Left lung (tissue), 10 donors: ENCODE measurements around the gene ANK3. TPM values are rescaled to one million over a fixed set of nuclear protein-coding genes. Genes with fewer than 3 reads are reported as not detected.

ENCODE experiments used
- ATAC-seq: fragments of 200-7000 bp; cut with Tn5 transposase; one replicate; pipeline ENCODE4 v1.9.1; 2020; ENCODE audit warnings: moderate library complexity
- DNase-seq, 4 donors: peaks; one replicate each; pipeline ENCODE4 v3.0.0-alpha.2; 2013 to 2020
- H3K27ac ChIP-seq, 2 donors: fragments of 200-600 bp; sonication (generic) in 1 of 2; one replicate each; pipeline versions ENCODE4 v1.5.0 to v1.8.0; 2020 to 2021
- H3K27me3 ChIP-seq, 2 donors: fragments of 200-600 bp; sonication (generic) in 1 of 2; one replicate each; pipeline versions ENCODE4 v1.5.0 to v1.8.0; 2020 to 2021
- H3K36me3 ChIP-seq, 2 donors: fragments of 200-600 bp; sonication (generic) in 1 of 2; one replicate each; pipeline versions ENCODE4 v1.5.0 to v1.8.0; 2020 to 2021
- H3K4me1 ChIP-seq, 2 donors: fragments of 200-600 bp; one replicate each; pipeline ENCODE4 v1.8.0; 2021
- H3K4me3 ChIP-seq, 2 donors: fragments of 200-600 bp; sonication (generic) in 1 of 2; one replicate each; pipeline versions ENCODE4 v1.5.0 to v1.8.0; 2020 to 2021; ENCODE audit warnings: mild to moderate bottlenecking in 1 of 2
- H3K9me3 ChIP-seq, 2 donors: fragments of 200-600 bp; sonication (generic) in 1 of 2; one replicate each; pipeline versions ENCODE4 v1.5.0 to v1.8.0; 2020 to 2021
- CTCF ChIP-seq, 2 donors: fragments of 200-600 bp; sonication (generic) in 1 of 2; IDR thresholded peaks; one replicate each; pipeline versions ENCODE4 v1.5.0 to v1.8.0; 2021; ENCODE audit warnings: antibody characterized with exemption in 2 of 2
- intact Hi-C, 2 donors: fragments of 100-400 bp; cut with DNase I; formaldehyde crosslinking; loops; one replicate each; pipeline versions ENCODE4 v1.11.2 to v1.14.2; 2022
- polyA plus RNA-seq, 6 donors: library from polyadenylated mRNA; unstranded; fragments of 120-200 nt; gene quantifications; one replicate each; pipeline ENCODE4 v1.2.1, GENCODE V29; 2013; ENCODE audit not compliant: insufficient read length in 6 of 6
- total RNA-seq, 2 donors: library from RNA; stranded (reverse); fragmentation: NEBNext Ultra II Directional; extraction: Animal tissue kit (Norgen Biotek cat#: 25700); gene quantifications; one replicate each; pipeline ENCODE4 v1.2.1, GENCODE V29; 2021
- donor health status: DM: no; HTN: yes; CAD: no.
- donor health status: DM: no; HTN: no; CAD: no.

The ANK3 gene
- total and polyA plus RNA-seq, 8 donors: 22.1 to 74.1 (median 35.1) TPM

GRCh38 chr10:60253484-60253883, 136.2 kb downstream of the ANK3 start:
- DNase-seq: no peak
- H3K27me3 ChIP-seq: no peaks in the 10 kb centered on the region
- H3K9me3 ChIP-seq: no peaks in the 10 kb centered on the region
- no peak overlapping the region for H3K27ac ChIP-seq
- no peaks in the 10 kb centered on the region for H3K4me1 ChIP-seq
- ATAC-seq: no peak
- H3K36me3 ChIP-seq: no peaks in the 10 kb centered on the region
- intact Hi-C loops: no loop called here
- H3K4me3 ChIP-seq: no peak overlapping the region
- TF ChIP-seq CTCF (IDR thresholded peaks at IDR 0.05): no peak

- Histone ChIP-seq H3K36me3 (no peaks in the 10 kb centered on the region), H3K9me3 (no peaks in the 10 kb centered on the region), H3K27ac (no peak overlapping the region), H3K4me3 (no peak overlapping the region), H3K4me1 (no peaks in the 10 kb centered on the region), H3K27me3 (no peaks in the 10 kb centered on the region)
- intact Hi-C loops: no loop called here
- DNase-seq: no peak
- ATAC-seq: no peak
- no peak for TF ChIP-seq CTCF (IDR thresholded peaks at IDR 0.05)
Measured at GRCh38 chr10:60252688-60253087, 137.0 kb downstream of the ANK3 start.

GRCh38 chr10:60246382-60246781, 143.3 kb downstream of the ANK3 start:
- no peak for ATAC-seq
- no peak overlapping the region for H3K27ac ChIP-seq
- H3K4me3 ChIP-seq: no peak overlapping the region
- no peak for TF ChIP-seq CTCF (IDR thresholded peaks at IDR 0.05)
- H3K4me1 ChIP-seq: no peaks in the 10 kb centered on the region
- DNase-seq: no peak
- no peaks in the 10 kb centered on the region for H3K9me3 ChIP-seq
- H3K27me3 ChIP-seq: no peaks in the 10 kb centered on the region
- intact Hi-C loops: no loop called here
- no peaks in the 10 kb centered on the region for H3K36me3 ChIP-seq

GRCh38 chr10:60239228-60239627, 150.4 kb downstream of the ANK3 start:
- Histone ChIP-seq H3K9me3 (no peaks in the 10 kb centered on the region), H3K27me3 (no peaks in the 10 kb centered on the region), H3K36me3 (no peaks in the 10 kb centered on the region), H3K27ac (no peak overlapping the region), H3K4me1 (peaks cover 0 to 16% of the 10 kb centered on the region in 2 donors), H3K4me3 (no peak overlapping the region)
- intact Hi-C loops: no loop called here
- no peak for TF ChIP-seq CTCF (IDR thresholded peaks at IDR 0.05)
- ATAC-seq (no peak), DNase-seq (no peak)

GRCh38 chr10:60238759-60239100, 150.9 kb downstream of the ANK3 start:
- H3K4me1 ChIP-seq: peaks cover 0 to 16% of the 10 kb centered on the region in 2 donors
- no peak overlapping the region for H3K27ac ChIP-seq
- no peak for ATAC-seq
- H3K36me3 ChIP-seq: no peaks in the 10 kb centered on the region
- H3K9me3 ChIP-seq: no peaks in the 10 kb centered on the region
- H3K27me3 ChIP-seq: no peaks in the 10 kb centered on the region
- no peak overlapping the region for H3K4me3 ChIP-seq
- no peak for DNase-seq
- no peak for TF ChIP-seq CTCF (IDR thresholded peaks at IDR 0.05)
- intact Hi-C loops: no loop called here
